Thymus (tissue), 11 donors: ENCODE measurements around the gene TAS2R10. TPM values are rescaled to one million over a fixed set of nuclear protein-coding genes. Genes with fewer than 3 reads are reported as not detected.
"Not testable (repeated sequence)": the region's sequence is repeated elsewhere in the genome, so short reads cannot be mapped to it uniquely, and the experiment has no call there.

ENCODE experiments used
- DNase-seq, 9 donors: peaks; one replicate each; pipeline ENCODE4 v3.0.0-alpha.2; 2013; ENCODE audit warnings: low spot score in 9 of 9, low read depth in 6 of 9, missing footprints in 1 of 9
- H3K27ac ChIP-seq, 2 donors: one replicate each; pipeline ENCODE4 v1.5.1; 2013; ENCODE audit warnings: control low read depth in 1 of 2, low read depth in 1 of 2, low read length in 1 of 2, mild to moderate bottlenecking in 1 of 2, moderate library complexity in 1 of 2
- H3K27me3 ChIP-seq, 2 donors: one replicate each; pipeline ENCODE4 v1.5.1; 2013; ENCODE audit warnings: low read length in 1 of 2; ENCODE audit not compliant: control insufficient read depth in 2 of 2, insufficient read depth in 1 of 2
- H3K36me3 ChIP-seq, 2 donors: one replicate each; pipeline ENCODE4 v1.5.1; 2013; ENCODE audit warnings: low read length in 1 of 2, mild to moderate bottlenecking in 1 of 2, moderate library complexity in 1 of 2; ENCODE audit not compliant: control insufficient read depth in 2 of 2, insufficient read depth in 2 of 2
- H3K4me1 ChIP-seq, 2 donors: one replicate each; pipeline ENCODE4 v1.5.1; 2013; ENCODE audit warnings: low read length in 2 of 2; ENCODE audit not compliant: control insufficient read depth in 2 of 2, insufficient read depth in 2 of 2
- H3K4me3 ChIP-seq, 2 donors: one replicate each; pipeline ENCODE4 v1.5.1; 2013; ENCODE audit warnings: low read length in 2 of 2, control low read depth in 1 of 2, mild to moderate bottlenecking in 1 of 2
- H3K9me3 ChIP-seq, 2 donors: one replicate each; pipeline ENCODE4 v1.5.1; 2013; ENCODE audit warnings: low read length in 1 of 2, mild to moderate bottlenecking in 1 of 2; ENCODE audit not compliant: control insufficient read depth in 2 of 2, insufficient read depth in 1 of 2
- WGBS: extraction: QIAGEN DNeasy Blood & Tissue Kit; methylation state at CpG from one replicate; pipeline ENCODE4 v1.1.7; 2013; 5-methylcytosine and 5-hydroxymethylcytosine counted together
- polyA plus RNA-seq: library from polyadenylated mRNA; stranded (reverse); fragments of 200-250 nt; gene quantifications from one replicate; pipeline ENCODE4 v1.2.3, GENCODE V29; 2013
- total RNA-seq: library from RNA; stranded (reverse); fragments of 120-200 nt; gene quantifications from one replicate; pipeline ENCODE4 v1.2.4, GENCODE V29; 2013
- donor health status: healthy.

Gene TAS2R10
- total and polyA plus RNA-seq, 2 donors = 0.21 to 0.47 TPM

- Histone ChIP-seq H3K4me3 (no peak overlapping the region), H3K36me3 (no peaks in the 10 kb centered on the region), H3K27ac (no peak overlapping the region), H3K9me3 (no peaks in the 10 kb centered on the region), H3K27me3 (no peaks in the 10 kb centered on the region), H3K4me1 (no peaks in the 10 kb centered on the region)
- WGBS = 92% methylated on average over 5 of the region's 5 CpGs
- no peak for DNase-seq
Measured at GRCh38 chr12:10801741-10802140, 24.4 kb downstream of the TAS2R10 start.

- Histone ChIP-seq H3K4me3 (no peak overlapping the region), H3K4me1 (no peaks in the 10 kb centered on the region), H3K27ac (no peak overlapping the region), H3K36me3 (no peaks in the 10 kb centered on the region), H3K9me3 (no peaks in the 10 kb centered on the region), H3K27me3 (no peaks in the 10 kb centered on the region)
- 90% methylated on average over 2 of the region's 2 CpGs for WGBS
- no peak for DNase-seq
Measured at GRCh38 chr12:10794222-10794621, 31.9 kb downstream of the TAS2R10 start.

- H3K27ac ChIP-seq, H3K9me3 ChIP-seq, H3K4me1 ChIP-seq, DNase-seq, H3K4me3 ChIP-seq, H3K27me3 ChIP-seq, H3K36me3 ChIP-seq: not testable (repeated sequence)
- 97% methylated on average over 4 of the region's 4 CpGs for WGBS
Measured at GRCh38 chr12:10791769-10792168, 34.4 kb downstream of the TAS2R10 start.

GRCh38 chr12:10783252-10783651, 42.9 kb downstream of the TAS2R10 start:
- Histone ChIP-seq H3K4me1 (no peaks in the 10 kb centered on the region), H3K4me3 (no peak overlapping the region), H3K27me3 (no peaks in the 10 kb centered on the region), H3K36me3 (no peaks in the 10 kb centered on the region), H3K27ac (no peak overlapping the region), H3K9me3 (no peaks in the 10 kb centered on the region)
- WGBS = 94% methylated on average over 5 of the region's 5 CpGs
- DNase-seq = no peak

GRCh38 chr12:10779103-10779502, 47.1 kb downstream of the TAS2R10 start:
- H3K27ac ChIP-seq = no peak overlapping the region
- H3K4me1 ChIP-seq = no peaks in the 10 kb centered on the region
- H3K4me3 ChIP-seq = no peak overlapping the region
- no peak for DNase-seq
- H3K36me3 ChIP-seq = no peaks in the 10 kb centered on the region
- H3K9me3 ChIP-seq = no peaks in the 10 kb centered on the region
- no peaks in the 10 kb centered on the region for H3K27me3 ChIP-seq
- WGBS = 94% methylated on average over 2 of the region's 2 CpGs

Other genes starting within 250 kb of the TAS2R10 start
- 47.3 TPM for gene MAGOHB, start 212.7 kb downstream of the TAS2R10 start, total RNA-seq
- gene MAGOHB, start 212.7 kb downstream of the TAS2R10 start, polyA plus RNA-seq = 38.4 TPM
- gene STYK1, start 152.3 kb downstream of the TAS2R10 start, total RNA-seq = 0.33 TPM
- 0.62 TPM for gene STYK1, start 152.3 kb downstream of the TAS2R10 start, polyA plus RNA-seq
- 36.6 TPM for gene YBX3, start 103.0 kb downstream of the TAS2R10 start, total RNA-seq
- gene YBX3, start 103.0 kb downstream of the TAS2R10 start, polyA plus RNA-seq = 446 TPM
- not detected for gene TAS2R7, start 23.7 kb downstream of the TAS2R10 start, total RNA-seq
- not detected for gene TAS2R7, start 23.7 kb downstream of the TAS2R10 start, polyA plus RNA-seq
- gene TAS2R8, start 19.1 kb downstream of the TAS2R10 start, total RNA-seq = not detected
- not detected for gene TAS2R8, start 19.1 kb downstream of the TAS2R10 start, polyA plus RNA-seq
- gene TAS2R9, start 16.2 kb downstream of the TAS2R10 start, total RNA-seq = not detected
- not detected for gene TAS2R9, start 16.2 kb downstream of the TAS2R10 start, polyA plus RNA-seq
- 1.5 TPM for gene PRR4, start 23.1 kb upstream of the TAS2R10 start, total RNA-seq
- gene PRR4, start 23.1 kb upstream of the TAS2R10 start, polyA plus RNA-seq = 6.4 TPM
- 18.7 TPM for gene PRH1, start 57.9 kb upstream of the TAS2R10 start, total RNA-seq
- 7.4 TPM for gene PRH1, start 57.9 kb upstream of the TAS2R10 start, polyA plus RNA-seq
- 0.52 TPM for gene TAS2R13, start 83.2 kb upstream of the TAS2R10 start, total RNA-seq
- gene TAS2R13, start 83.2 kb upstream of the TAS2R10 start, polyA plus RNA-seq = 0.05 TPM
- gene PRH2, start 102.9 kb upstream of the TAS2R10 start, total RNA-seq = 0.80 TPM
- gene PRH2, start 102.9 kb upstream of the TAS2R10 start, polyA plus RNA-seq = 1.1 TPM
- 1.0 TPM for gene TAS2R14, start 112.9 kb upstream of the TAS2R10 start, total RNA-seq
- gene TAS2R14, start 112.9 kb upstream of the TAS2R10 start, polyA plus RNA-seq = 5.3 TPM
- gene TAS2R50, start 160.6 kb upstream of the TAS2R10 start, total RNA-seq = 0.47 TPM
- not detected for gene TAS2R50, start 160.6 kb upstream of the TAS2R10 start, polyA plus RNA-seq
- 0.76 TPM for gene TAS2R20, start 171.9 kb upstream of the TAS2R10 start, total RNA-seq
- gene TAS2R20, start 171.9 kb upstream of the TAS2R10 start, polyA plus RNA-seq = 0.30 TPM
- 2.0 TPM for gene TAS2R19, start 196.3 kb upstream of the TAS2R10 start, total RNA-seq
- gene TAS2R19, start 196.3 kb upstream of the TAS2R10 start, polyA plus RNA-seq = 1.6 TPM
- gene TAS2R31, start 205.0 kb upstream of the TAS2R10 start, total RNA-seq = 2.0 TPM
- gene TAS2R31, start 205.0 kb upstream of the TAS2R10 start, polyA plus RNA-seq = 0.75 TPM
- 0.61 TPM for gene TAS2R46, start 235.9 kb upstream of the TAS2R10 start, total RNA-seq
- 0.05 TPM for gene TAS2R46, start 235.9 kb upstream of the TAS2R10 start, polyA plus RNA-seq